ENCODE results near the gene IER5L. TPM values are rescaled to one million over a fixed set of nuclear protein-coding genes. Genes with fewer than 3 reads are reported as not detected.
A peak's percentile ranks its signal among the peaks of the same experiment; 100 is the strongest.
"Not testable (repeated sequence)": the region's sequence is repeated elsewhere in the genome, so short reads cannot be mapped to it uniquely, and the experiment has no call there.

The IER5L gene
- total RNA-seq, 4 donors from 2014 or later, result 2.3 to 2.9 (median 2.6) TPM

GRCh38 chr9:129163753-129164152 is 14.3 kb downstream of the IER5L start:
- H3K36me3 ChIP-seq, result no peaks in the 10 kb centered on the region
- H3K4me1 ChIP-seq, result peaks cover 0 to 19% (median 2%) of the 10 kb centered on the region in 4 donors
- DNase-seq, result peak in 1 of 3 donors; percentile 42
- H3K9me3 ChIP-seq, result no peaks in the 10 kb centered on the region
- TF ChIP-seq CTCF (IDR thresholded peaks at IDR 0.05), result no peak
- no peak for TF ChIP-seq POLR2A (IDR thresholded peaks at IDR 0.05)
- H3K27me3 ChIP-seq, result no peaks in the 10 kb centered on the region
- H3K27ac ChIP-seq, result peak overlapping the region; percentile 25 to 63 (median 44)
- H3K4me3 ChIP-seq, result no peak overlapping the region

GRCh38 chr9:129163198-129163670 is 14.8 kb downstream of the IER5L start:
- not testable (repeated sequence) for DNase-seq, H3K36me3 ChIP-seq, H3K4me3 ChIP-seq, H3K9me3 ChIP-seq, H3K27me3 ChIP-seq
- Histone ChIP-seq H3K27ac (peak overlapping the region in 3 of 4 donors; percentile 25 to 63 (median 36)), H3K4me1 (peaks cover 0 to 19% (median 2%) of the 10 kb centered on the region in 4 donors)

GRCh38 chr9:129162497-129163197 is 15.4 kb downstream of the IER5L start:
- Histone ChIP-seq H3K27me3 (no peaks in the 10 kb centered on the region), H3K4me3 (no peak overlapping the region), H3K36me3 (no peaks in the 10 kb centered on the region), H3K4me1 (peaks cover 0 to 15% (median 2%) of the 10 kb centered on the region in 4 donors), H3K27ac (no peak overlapping the region), H3K9me3 (no peaks in the 10 kb centered on the region)
- no peak for DNase-seq
- TF ChIP-seq CTCF (IDR thresholded peaks at IDR 0.05) (no peak), POLR2A (IDR thresholded peaks at IDR 0.05) (no peak)

- peaks cover 0 to 5% (median 0%) of the 10 kb centered on the region in 4 donors for H3K4me1 ChIP-seq
- no peak overlapping the region for H3K4me3 ChIP-seq
- H3K27me3 ChIP-seq, result no peaks in the 10 kb centered on the region
- no peaks in the 10 kb centered on the region for H3K9me3 ChIP-seq
- no peak overlapping the region for H3K27ac ChIP-seq
- DNase-seq, result no peak
- H3K36me3 ChIP-seq, result no peaks in the 10 kb centered on the region
- TF ChIP-seq POLR2A (IDR thresholded peaks at IDR 0.05), result no peak
- TF ChIP-seq CTCF (IDR thresholded peaks at IDR 0.05), result no peak
These were observed 16.6 kb downstream of the IER5L start for GRCh38 chr9:129161534-129161837.

- Histone ChIP-seq H3K36me3 (no peaks in the 10 kb centered on the region), H3K27me3 (no peaks in the 10 kb centered on the region), H3K27ac (no peak overlapping the region), H3K4me3 (no peak overlapping the region), H3K4me1 (no peaks in the 10 kb centered on the region), H3K9me3 (no peaks in the 10 kb centered on the region)
- no peak for DNase-seq
- TF ChIP-seq CTCF (IDR thresholded peaks at IDR 0.05) (no peak), POLR2A (IDR thresholded peaks at IDR 0.05) (no peak)
These were observed 17.1 kb downstream of the IER5L start for GRCh38 chr9:129160712-129161533.

GRCh38 chr9:129156163-129156562 is 21.9 kb downstream of the IER5L start:
- TF ChIP-seq POLR2A (IDR thresholded peaks at IDR 0.05), result no peak
- TF ChIP-seq CTCF (IDR thresholded peaks at IDR 0.05), result no peak
- no peaks in the 10 kb centered on the region for H3K4me1 ChIP-seq
- no peaks in the 10 kb centered on the region for H3K9me3 ChIP-seq
- H3K36me3 ChIP-seq, result no peaks in the 10 kb centered on the region
- H3K27me3 ChIP-seq, result no peaks in the 10 kb centered on the region
- DNase-seq, result no peak
- H3K4me3 ChIP-seq, result no peak overlapping the region
- H3K27ac ChIP-seq, result no peak overlapping the region
